ENCODE measurements around the gene SMYD3. TPM values are rescaled to one million over a fixed set of nuclear protein-coding genes. Genes with fewer than 3 reads are reported as not detected.

The SMYD3 gene
- total and polyA plus RNA-seq, 2 donors (not counting 3 experiments of a cell fraction or from before 2014, with no cell fraction given), result 16.0 to 32.1 TPM

GRCh38 chr1:246048693-246049092 lies 458.4 kb downstream of the SMYD3 start:
- FAIRE-seq (no peak), DNase-seq (ENCODE audit: low read depth, low spot score) (no peak)
- Histone ChIP-seq H3K9me3 (replicated peaks; ENCODE audit: control insufficient read depth, insufficient read depth, low read length) (no peaks in the 10 kb centered on the region), H4K20me1 (replicated peaks; ENCODE audit: control insufficient read depth, extremely low read depth, insufficient read depth, low read length) (no peaks in the 10 kb centered on the region), H3K9me1 (replicated peaks; ENCODE audit: control insufficient read depth, extremely low read depth, insufficient read depth, low read length) (no peaks in the 10 kb centered on the region), H2AFZ (ENCODE audit: low read depth, low read length) (no peak overlapping the region), H3K9ac (replicated peaks; ENCODE audit: extremely low read depth, insufficient read depth, low read length) (no peak overlapping the region), H3K36me3 (ENCODE audit: control insufficient read depth in 2 of 2, extremely low read depth in 1 of 2, insufficient read depth in 2 of 2, low read length in 2 of 2) (no peaks in the 10 kb centered on the region), H3K79me2 (ENCODE audit: control insufficient read depth, insufficient read depth, low read length) (no peaks in the 10 kb centered on the region), H3K27me3 (ENCODE audit: control insufficient read depth in 2 of 2, insufficient read depth in 2 of 2, low read length in 2 of 2) (no peaks in the 10 kb centered on the region), H3K4me2 (ENCODE audit: insufficient read depth, low read length) (no peak overlapping the region), H3K4me3 (replicated peaks in 1 of 3; ENCODE audit: insufficient read depth in 1 of 3, low read depth in 1 of 3, low read length in 3 of 3) (no peak overlapping the region), H3K4me1 (ENCODE audit: control insufficient read depth, extremely low read depth, insufficient read depth, low read length) (no peaks in the 10 kb centered on the region), H3K27ac (ENCODE audit: insufficient read depth, low read depth, low read length) (no peak overlapping the region)
- intact Hi-C loops (cut with micrococcal nuclease) (no loop called here), dilution Hi-C loops (cut with MboI; ENCODE audit: extremely low pct_ligation_motif_present, low sequenced_read_pairs) (no loop called here)
- ChIA-PET CTCF (no interaction called here), POLR2A (no interaction called here)
- TF ChIP-seq GATA2 (IDR thresholded peaks at IDR 0.05; ENCODE audit: insufficient read depth, insufficient read length, low read depth, low read length) (no peak), POLR2AphosphoS5 (IDR thresholded peaks at IDR 0.05; ENCODE audit: insufficient read depth, low read depth, low read length) (no peak), POLR2A (IDR thresholded peaks at IDR 0.05; ENCODE audit: low read depth, low read length) (no peak), MYC (IDR thresholded peaks at IDR 0.05; ENCODE audit: low read depth, low read length) (no peak), FOS (IDR thresholded peaks at IDR 0.05; ENCODE audit: borderline replicate concordance, insufficient read depth, low read length) (no peak), CTCF (IDR thresholded peaks at IDR 0.05; ENCODE audit: extremely low read depth in 1 of 2, insufficient read depth in 1 of 2, low read depth in 1 of 2, low read length in 2 of 2) (no peak), EZH2 (IDR thresholded peaks at IDR 0.05; ENCODE audit: borderline replicate concordance, low read depth, low read length, severe bottlenecking) (no peak), JUN (IDR thresholded peaks at IDR 0.05; ENCODE audit: borderline replicate concordance, insufficient read depth, insufficient read length, low read depth) (no peak), MAX (IDR thresholded peaks at IDR 0.05; ENCODE audit: insufficient read depth, insufficient read length) (no peak)
- no TSS peak for BruUV-seq (replicated peaks)
